HCT116 (cell line): ENCODE results near the gene ANKRD7. TPM values are rescaled to one million over a fixed set of nuclear protein-coding genes. Genes with fewer than 3 reads are reported as not detected.
A peak's percentile ranks its signal among the peaks of the same experiment; 100 is the strongest.

Experiments used
- ATAC-seq: fragments of 200-7000 bp; cut with Tn5 transposase; 2 replicates; pipeline ENCODE4 v1.9.1; 2020; ENCODE audit warnings: mild to moderate bottlenecking, moderate library complexity
- BruUV-seq: library from RNA; stranded (reverse); fragments of 400-500 nt; replicated peaks from 2 replicates; lab custom pipeline; 2021; lab: Mats Ljungman, UMichigan
- CTCF ChIA-PET: fragments of 300-600 bp; sonication (Branson Sonifier 250); formaldehyde crosslinking; loops from one replicate; lab custom pipeline; 2021; ENCODE audit warnings: antibody characterized with exemption; lab: Charles Lee
- POLR2A ChIA-PET: fragments of 300-600, 350-600 bp; sonication (Branson Sonifier 250); formaldehyde crosslinking; loops from one replicate; lab custom pipeline; 2021; ENCODE audit warnings: antibody characterized with exemption; lab: Charles Lee
- RAD21 ChIA-PET, 2 experiments: fragments of 300-600 bp; sonication (Branson Sonifier 250); formaldehyde crosslinking; loops; one replicate each; lab custom pipeline; 2023; ENCODE audit warnings: low total read pairs in 2 of 2; ENCODE audit not compliant: uncharacterized antibody in 2 of 2, unreplicated experiment in 2 of 2, low non-redundant PET in 1 of 2; lab: Charles Lee
- DNase-seq: peaks from one replicate; pipeline ENCODE4 v3.0.0-alpha.2; 2010; ENCODE audit warnings: low read depth, low spot score
- H2AFZ ChIP-seq: fragments of 200-600 bp; shearing (Covaris generic), sonication (generic); 2 replicates; pipeline ENCODE4 v1.6.1; 2017; ENCODE audit warnings: low read depth, mixed run types, mixed read lengths, antibody characterized with exemption, low read length; ENCODE audit not compliant: poor library complexity, severe bottlenecking
- H3K27ac ChIP-seq: 2 replicates; pipeline ENCODE4 v1.5.1; 2012; ENCODE audit warnings: low read depth, low read length
- H3K27me3 ChIP-seq: fragments of 200-600 bp; sonication (generic); 2 replicates; pipeline ENCODE4 v1.6.1; 2016; ENCODE audit warnings: mixed run types, low read length, mixed read lengths; ENCODE audit not compliant: insufficient read depth
- H3K36me3 ChIP-seq, 2 experiments: fragments of 200-500 bp in 1 of 2; fragments of 200-600 bp in 1 of 2; sonication (Bioruptor generic) in 1 of 2; sonication (generic) in 1 of 2; 2 replicates each; pipeline versions ENCODE4 v1.5.1 to v1.6.1; 2014 to 2016; ENCODE audit warnings: low read length in 2 of 2, inconsistent platforms in 1 of 2, mixed read lengths in 1 of 2, mixed run types in 1 of 2; ENCODE audit not compliant: insufficient read depth in 2 of 2, control insufficient read depth in 1 of 2
- H3K4me1 ChIP-seq, 2 experiments: fragments of 200-600 bp in 1 of 2; sonication (generic) in 1 of 2; 2 replicates each; pipeline versions ENCODE4 v1.5.1 to v1.6.1; 2012 to 2017; ENCODE audit warnings: low read length in 2 of 2, inconsistent platforms in 1 of 2, mild to moderate bottlenecking in 1 of 2, mixed read lengths in 1 of 2, mixed run types in 1 of 2, moderate library complexity in 1 of 2; ENCODE audit not compliant: insufficient read depth in 2 of 2, control insufficient read depth in 1 of 2
- H3K4me2 ChIP-seq: fragments of 200-600 bp; sonication (generic); 2 replicates; pipeline ENCODE4 v1.6.1; 2017; ENCODE audit warnings: mixed run types, low read length, mixed read lengths
- H3K4me3 ChIP-seq, 2 experiments: fragments of 200-600 bp in 1 of 2; sonication (generic) in 1 of 2; replicated peaks in 1 of 2; 2 replicates each; pipeline ENCODE4 v1.5.1; 2011 to 2016; ENCODE audit warnings: low read length in 2 of 2, control low read depth in 1 of 2, low read depth in 1 of 2, mild to moderate bottlenecking in 1 of 2, mixed read lengths in 1 of 2, mixed run types in 1 of 2
- H3K79me2 ChIP-seq: fragments of 200-600 bp; sonication (generic); 2 replicates; pipeline ENCODE4 v1.6.1; 2017; ENCODE audit warnings: mild to moderate bottlenecking, mixed run types, low read length, moderate library complexity, mixed read lengths; ENCODE audit not compliant: insufficient read depth
- H3K9ac ChIP-seq: fragments of 200-600 bp; sonication (generic); 2 replicates; pipeline ENCODE4 v1.6.1; 2016; ENCODE audit warnings: low read length, mixed read lengths
- H3K9me2 ChIP-seq: fragments of 200-600 bp; sonication (generic), shearing (Covaris generic); 2 replicates; pipeline ENCODE4 v1.6.1; 2017; ENCODE audit warnings: mixed run types, mild to moderate bottlenecking, moderate library complexity; ENCODE audit not compliant: insufficient read depth
- H3K9me3 ChIP-seq, 2 experiments: fragments of 200-500 bp in 1 of 2; fragments of 200-600 bp in 1 of 2; sonication (Bioruptor generic) in 1 of 2; sonication (generic) in 1 of 2; 2 replicates each; pipeline ENCODE4 v1.6.1; 2014 to 2017; ENCODE audit warnings: low read length in 2 of 2, mixed read lengths in 2 of 2, inconsistent platforms in 1 of 2, low read depth in 1 of 2, mild to moderate bottlenecking in 1 of 2, mixed run types in 1 of 2, moderate library complexity in 1 of 2; ENCODE audit not compliant: control insufficient read depth in 1 of 2, insufficient read depth in 1 of 2
- H4K20me1 ChIP-seq: fragments of 200-600 bp; sonication (generic), shearing (Covaris generic); 2 replicates; pipeline ENCODE4 v1.6.1; 2017; ENCODE audit warnings: mixed run types, mild to moderate bottlenecking, moderate library complexity; ENCODE audit not compliant: insufficient read depth
- ATF3 ChIP-seq: IDR thresholded peaks from 2 replicates; pipeline ENCODE4 v1.6.1; 2012
- CBX3 ChIP-seq: IDR thresholded peaks from 2 replicates; pipeline ENCODE4 v1.6.1; 2012; ENCODE audit warnings: low read depth
- CTCF ChIP-seq, 3 experiments: fragments of 200-600 bp in 1 of 3; sonication (generic) in 1 of 3; IDR thresholded peaks in 2 of 3; conservative IDR thresholded peaks in 1 of 3; 2 replicates each; pipeline ENCODE4 v1.5.1; 2012 to 2017; ENCODE audit warnings: low read depth in 2 of 3, low read length in 2 of 3, antibody characterized with exemption in 1 of 3, borderline replicate concordance in 1 of 3, control low read depth in 1 of 3, mild to moderate bottlenecking in 1 of 3, mixed read lengths in 1 of 3, mixed run types in 1 of 3, moderate library complexity in 1 of 3; ENCODE audit not compliant: insufficient read depth in 1 of 3
- EGR1 ChIP-seq: IDR thresholded peaks from 2 replicates; pipeline ENCODE4 v1.6.1; 2012; ENCODE audit warnings: low read depth
- ELF1 ChIP-seq: IDR thresholded peaks from 2 replicates; pipeline ENCODE4 v1.6.1; 2012; ENCODE audit warnings: low read depth, borderline replicate concordance
- EZH2phosphoT487 ChIP-seq: fragments of 200-600 bp; IDR thresholded peaks from 2 replicates; pipeline ENCODE4 v1.6.1; 2018; ENCODE audit warnings: antibody characterized with exemption, borderline replicate concordance
- JUND ChIP-seq: IDR thresholded peaks from 2 replicates; pipeline ENCODE4 v1.6.1; 2012
- POLR2AphosphoS5 ChIP-seq: IDR thresholded peaks from 2 replicates; pipeline ENCODE4 v1.6.1; 2011; ENCODE audit warnings: mild to moderate bottlenecking, low read depth, low read length, moderate library complexity
- RAD21 ChIP-seq: IDR thresholded peaks from 2 replicates; pipeline ENCODE4 v1.6.1; 2012; ENCODE audit warnings: low read depth, mild to moderate bottlenecking
- SRF ChIP-seq: IDR thresholded peaks from 2 replicates; pipeline ENCODE4 v1.6.1; 2012; ENCODE audit warnings: low read depth
- TCF7L2 ChIP-seq: IDR thresholded peaks from 2 replicates; pipeline ENCODE4 v1.7.0; 2011; ENCODE audit warnings: borderline replicate concordance, inconsistent platforms; ENCODE audit not compliant: insufficient read depth, insufficient read length; ENCODE audit errors: extremely low read depth
- YY1 ChIP-seq: IDR thresholded peaks from 2 replicates; pipeline ENCODE4 v1.6.1; 2011; ENCODE audit warnings: low read length, low read depth, moderate library complexity, mild to moderate bottlenecking; ENCODE audit not compliant: insufficient replicate concordance; ENCODE audit errors: extremely low read depth
- ZFX ChIP-seq: fragments of 450-650 bp; IDR thresholded peaks from 2 replicates; pipeline ENCODE4 v1.6.1; 2017
- ZNF274 ChIP-seq: fragments of 200-500 bp; sonication (Bioruptor generic); IDR thresholded peaks from 2 replicates; pipeline ENCODE4 v1.6.1; 2014; ENCODE audit warnings: mild to moderate bottlenecking, low read depth, low read length, inconsistent platforms
- intact Hi-C: fragments of 100-400 bp; cut with micrococcal nuclease; formaldehyde crosslinking; loops from 2 replicates; pipeline ENCODE4 v1.10.0; 2022
- total RNA-seq: library from RNA; stranded (reverse); gene quantifications from one replicate; pipeline ENCODE4 v1.2.1, GENCODE V29; 2021; ENCODE audit not compliant: unreplicated experiment

Gene ANKRD7
- total RNA-seq, 1 experiment from 2014 or later, result not detected

DNA sequence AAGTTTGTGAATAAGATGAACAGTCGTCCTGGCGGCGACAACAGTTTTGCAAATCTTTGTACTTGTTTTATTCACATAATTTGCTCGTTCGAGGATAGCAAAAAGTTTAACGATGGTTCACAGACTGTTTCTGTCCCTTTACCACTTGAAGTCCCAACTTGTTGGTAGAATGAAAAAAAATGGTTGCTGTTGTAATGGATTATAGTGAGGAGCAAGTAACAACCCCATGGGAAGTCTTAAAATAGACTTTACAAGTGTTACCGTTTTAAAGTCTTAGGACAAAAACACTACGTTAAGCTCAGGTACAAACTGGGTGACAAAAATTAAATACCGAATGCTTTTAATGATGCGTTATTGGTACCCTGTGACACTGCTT, 40.0 kb upstream of the ANKRD7 start:
- peak overlapping the region; percentile 69 for H3K27ac ChIP-seq
- ChIA-PET RAD21 (no interaction called here), CTCF (no interaction called here), POLR2A (no interaction called here)
- H3K36me3 ChIP-seq, result peaks cover 17% of the 10 kb centered on the region in 2 experiments; a peak in 3 of 4 replicates
- H3K4me3 ChIP-seq, result peak overlapping the region; percentile 70 to 91
- H3K79me2 ChIP-seq, result peaks cover 60% of the 10 kb centered on the region
- DNase-seq (no peak), ATAC-seq (no peak)
- H2AFZ ChIP-seq, result no peak overlapping the region
- TF ChIP-seq EZH2phosphoT487 (no peak), EGR1 (0 out of 2 replicates have a peak, but pooled peaks have one; percentile 1)
- TSS peak; percentile 63 for BruUV-seq
- intact Hi-C loops, result no loop called here
- H3K27me3 ChIP-seq, result no peaks in the 10 kb centered on the region
- peak overlapping the region; percentile 90 for H3K9ac ChIP-seq
- H3K9me3 ChIP-seq, result no peaks in the 10 kb centered on the region
- H3K4me2 ChIP-seq, result peak overlapping the region; percentile 80
- H3K9me2 ChIP-seq, result no peaks in the 10 kb centered on the region
- no peaks in the 10 kb centered on the region; the same call in 1 of the 2 replicates for H4K20me1 ChIP-seq
- H3K4me1 ChIP-seq, result peaks cover 2 to 15% of the 10 kb centered on the region in 2 experiments; a peak in 3 of 4 replicates

GRCh38 chr7:118185163-118185860, 39.2 kb upstream of the ANKRD7 start:
- Histone ChIP-seq H2AFZ (no peak overlapping the region), H4K20me1 (no peaks in the 10 kb centered on the region; the same call in 1 of the 2 replicates), H3K9ac (peak overlapping the region; percentile 90), H3K79me2 (peaks cover 61% of the 10 kb centered on the region), H3K4me3 (peak overlapping the region; percentile 70 to 91), H3K9me3 (no peaks in the 10 kb centered on the region), H3K4me2 (peak overlapping the region; percentile 80), H3K36me3 (peaks cover 17 to 19% of the 10 kb centered on the region in 2 experiments; a peak in 3 of 4 replicates), H3K27me3 (no peaks in the 10 kb centered on the region), H3K4me1 (peaks cover 2 to 15% of the 10 kb centered on the region in 2 experiments; a peak in 3 of 4 replicates), H3K9me2 (no peaks in the 10 kb centered on the region), H3K27ac (no peak overlapping the region)
- RAD21 ChIA-PET, result no interaction called here
- ATAC-seq, result no peak
- POLR2A ChIA-PET, result no interaction called here
- BruUV-seq, result no TSS peak
- DNase-seq, result no peak
- CTCF ChIA-PET, result no interaction called here
- intact Hi-C loops, result no loop called here
- no peak for TF ChIP-seq ZFX
- TF ChIP-seq ZNF274, result no peak
- no peak for TF ChIP-seq SRF
- TF ChIP-seq JUND, result no peak
- no peak for TF ChIP-seq CBX3
- no peak for TF ChIP-seq EGR1
- no peak for TF ChIP-seq YY1
- no peak for TF ChIP-seq RAD21
- no peak for TF ChIP-seq TCF7L2
- no peak for TF ChIP-seq ATF3
- no peak for TF ChIP-seq ELF1
- TF ChIP-seq CTCF (IDR thresholded peaks at IDR 0.05 in 2 of 3, conservative IDR thresholded peaks at IDR 0.05 in 1 of 3; ENCODE audit: borderline replicate concordance in 1 of 3, insufficient read depth in 1 of 3, low read depth in 2 of 3, low read length in 2 of 3), result no peak
- no peak for TF ChIP-seq POLR2AphosphoS5
